Kidney capillary endothelial cell (primary cell): ENCODE data around the gene TNIK.
A peak's percentile ranks its signal among the peaks of the same experiment; 100 is the strongest.
"Not testable (repeated sequence)": the region's sequence is repeated elsewhere in the genome, so short reads cannot be mapped to it uniquely, and the experiment has no call there.

Source experiments
- DNase-seq: peaks from one replicate; pipeline ENCODE4 v3.0.0-alpha.2; 2018; ENCODE audit warnings: low spot score

TNIK gene

DNA sequence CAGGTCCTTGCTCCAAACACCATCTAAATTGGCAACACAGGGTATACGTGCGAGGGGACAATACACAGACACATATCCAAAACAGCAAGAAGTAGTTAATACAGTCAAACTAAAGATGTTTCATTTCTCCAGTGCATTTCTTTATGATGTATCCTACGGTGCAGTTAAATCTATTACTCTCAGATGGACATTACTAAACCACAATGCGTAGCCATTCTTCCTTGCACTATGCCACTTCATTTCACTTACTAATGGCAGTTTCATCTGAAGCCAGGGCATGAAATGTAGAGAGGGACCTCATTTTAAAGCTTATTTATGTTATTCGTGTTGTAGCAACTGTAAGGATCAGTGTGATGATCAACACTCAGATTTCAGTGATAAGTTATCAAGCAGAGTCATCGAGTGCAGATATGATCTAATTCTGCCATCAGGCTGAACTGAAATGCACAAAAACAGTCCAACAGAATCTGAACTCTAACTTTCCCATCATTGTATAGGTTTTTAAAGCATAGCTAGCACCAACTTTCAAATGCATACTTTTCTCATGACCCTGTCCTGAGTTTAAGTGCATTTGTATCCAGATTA lies 14.5 kb downstream of the TNIK start:
- no peak for DNase-seq

GRCh38 chr3:171444001-171444690 lies 16.1 kb downstream of the TNIK start:
- no peak for DNase-seq

GRCh38 chr3:171443211-171443957 lies 16.8 kb downstream of the TNIK start:
- peak; percentile 55 for DNase-seq

- DNase-seq = no peak
Observed at GRCh38 chr3:171442184-171442583, 18.0 kb downstream of the TNIK start.

DNA sequence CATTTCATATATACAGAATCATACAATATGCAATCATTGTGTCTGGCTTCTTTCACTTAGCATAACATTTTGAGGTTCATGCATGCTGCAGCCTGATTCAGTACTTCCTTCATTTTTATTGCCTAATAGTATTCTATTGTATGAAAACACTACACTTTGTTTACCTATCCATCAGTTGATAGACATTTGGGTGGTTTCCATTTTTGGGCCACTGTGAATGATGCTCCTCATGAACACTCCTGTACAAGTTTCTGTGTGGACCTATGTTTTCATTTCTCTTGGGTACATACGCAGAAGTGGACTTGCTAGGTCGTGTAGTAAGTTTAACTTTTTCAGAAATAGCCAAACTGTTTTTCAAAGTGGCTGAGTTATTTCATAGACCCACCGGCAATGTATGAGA lies 18.8 kb downstream of the TNIK start:
- no peak for DNase-seq

- no peak for DNase-seq
Observed at GRCh38 chr3:171439996-171440395, 20.2 kb downstream of the TNIK start.

DNA sequence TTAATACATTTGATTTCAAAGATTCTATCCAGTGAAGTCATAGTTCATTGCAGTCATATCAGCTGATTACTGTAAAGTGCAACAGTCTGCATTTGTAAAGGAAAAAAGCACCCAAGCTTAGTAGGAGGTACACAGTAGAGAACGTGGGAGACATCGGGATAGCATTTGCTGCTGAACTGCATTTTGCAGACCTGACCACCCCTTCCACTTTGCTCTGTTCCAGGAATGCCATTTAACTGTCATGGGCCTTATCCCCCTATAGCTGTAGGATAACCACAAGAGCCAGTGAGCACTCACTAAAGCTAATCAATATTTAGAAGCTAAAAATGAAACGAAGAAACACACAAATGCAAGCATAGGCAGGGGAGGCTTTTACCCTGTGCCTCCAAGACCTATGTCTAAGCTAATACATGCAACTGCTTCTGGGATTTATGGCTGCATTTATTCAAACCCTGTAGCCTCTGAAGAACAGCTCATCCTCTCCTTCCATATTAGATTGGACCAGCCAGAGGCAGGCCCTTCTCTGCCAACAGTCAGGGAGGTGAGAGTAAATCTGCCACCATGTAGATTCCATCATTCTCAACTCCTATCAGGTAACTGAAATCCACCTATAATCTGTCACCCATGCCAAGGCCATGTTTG lies 23.0 kb downstream of the TNIK start:
- no peak for DNase-seq

DNA sequence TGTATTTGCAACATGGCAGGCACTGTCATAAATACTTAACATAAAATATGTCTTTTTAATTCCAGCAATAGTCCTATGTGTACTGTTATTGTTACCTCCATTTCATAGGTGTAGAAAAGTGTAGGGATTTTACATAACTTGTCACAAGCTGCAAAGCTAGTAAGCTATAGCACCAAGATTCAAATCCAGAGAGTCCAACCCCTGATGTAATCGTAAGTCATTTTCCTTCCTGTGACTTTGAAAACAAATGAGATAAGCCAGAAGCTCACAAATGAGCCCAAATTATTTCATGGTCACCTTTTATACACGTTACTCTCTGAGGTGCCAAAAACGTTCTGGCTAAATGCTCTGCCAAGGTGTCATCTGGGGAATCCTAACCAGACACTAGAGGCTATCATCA lies 23.8 kb downstream of the TNIK start:
- no peak for DNase-seq

- DNase-seq = no peak
Observed at GRCh38 chr3:171435757-171436156, 24.4 kb downstream of the TNIK start.

GRCh38 chr3:171435143-171435542 lies 25.1 kb downstream of the TNIK start:
- DNase-seq = no peak

GRCh38 chr3:171432548-171432947 lies 27.7 kb downstream of the TNIK start:
- no peak for DNase-seq

- DNase-seq = no peak
Observed at GRCh38 chr3:171431550-171431949, 28.7 kb downstream of the TNIK start.

DNA sequence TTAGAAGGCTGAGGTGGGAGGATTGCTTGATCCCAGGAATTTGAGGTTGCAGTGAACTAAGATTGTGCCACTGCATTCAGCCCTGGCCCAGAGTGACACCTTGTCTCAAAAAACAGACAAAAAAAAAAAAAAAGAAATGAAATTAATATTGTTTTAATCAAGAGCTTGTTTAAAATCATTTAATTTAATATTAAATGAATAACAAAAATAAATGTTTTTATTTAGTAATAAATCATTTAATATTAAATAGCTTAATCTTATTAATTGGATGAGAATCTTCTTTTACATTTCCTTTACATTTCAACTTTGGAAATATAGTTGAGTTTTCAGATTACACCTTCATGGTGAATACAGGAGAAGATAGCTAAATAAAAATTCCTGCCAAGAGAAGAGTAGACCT lies 29.7 kb downstream of the TNIK start:
- no peak for DNase-seq

GRCh38 chr3:171429635-171430034 lies 30.6 kb downstream of the TNIK start:
- no peak for DNase-seq

GRCh38 chr3:171428892-171429291 lies 31.3 kb downstream of the TNIK start:
- no peak for DNase-seq

DNA sequence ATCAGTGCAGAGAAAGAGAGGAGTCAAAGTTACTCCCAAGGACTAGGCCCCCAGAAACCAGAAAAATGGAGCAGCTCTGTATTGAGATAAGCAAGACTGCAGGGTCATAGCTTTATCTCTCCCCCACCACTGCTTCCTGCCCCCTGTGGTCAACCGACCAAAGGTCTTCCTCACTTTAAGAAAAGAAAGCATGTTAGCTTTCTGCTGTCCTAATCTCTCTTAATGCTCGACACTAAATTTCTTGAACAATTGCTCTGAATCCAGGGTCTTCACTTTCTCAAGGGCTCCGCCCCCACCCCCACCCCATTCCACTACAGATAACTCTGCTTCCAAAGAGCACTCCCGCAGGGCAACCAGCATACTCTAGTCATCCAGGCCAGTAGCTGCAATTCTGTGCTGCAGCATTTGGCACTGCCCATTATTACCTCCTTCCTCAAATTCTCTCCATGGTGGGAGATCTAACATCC lies 31.9 kb downstream of the TNIK start:
- no peak for DNase-seq

- no peak for DNase-seq
Observed at GRCh38 chr3:171427771-171428320, 32.4 kb downstream of the TNIK start.

- not testable (repeated sequence) for DNase-seq
Observed at GRCh38 chr3:171424063-171424462, 36.1 kb downstream of the TNIK start.

DNA sequence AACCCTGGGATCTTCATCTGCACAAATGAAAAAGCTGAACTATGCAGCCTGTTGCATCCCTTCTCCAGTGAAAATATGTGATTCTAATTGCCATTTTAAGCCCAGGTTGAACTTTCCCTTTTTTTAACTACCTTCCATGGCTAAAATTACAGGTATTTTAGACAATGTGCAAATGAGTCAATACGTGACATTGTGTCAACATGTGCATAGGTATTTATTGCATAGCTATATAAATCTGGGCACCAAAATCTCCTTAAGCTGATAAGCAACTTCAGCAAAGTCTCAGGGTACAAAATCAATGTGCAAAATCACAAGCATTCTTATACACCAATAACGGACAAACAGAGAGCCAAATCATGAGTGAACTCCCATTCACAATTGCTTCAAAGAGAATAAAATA lies 37.4 kb downstream of the TNIK start:
- not testable (repeated sequence) for DNase-seq

GRCh38 chr3:171420667-171421066 lies 39.5 kb downstream of the TNIK start:
- no peak for DNase-seq

- DNase-seq = no peak
Observed at GRCh38 chr3:171419457-171419856, 40.7 kb downstream of the TNIK start.

- DNase-seq = peak; percentile 46
Observed at GRCh38 chr3:171417813-171418212, 42.4 kb downstream of the TNIK start.
